GM23338 (cell line): Measurements from ENCODE around the gene SETBP1. TPM values are rescaled to one million over a fixed set of nuclear protein-coding genes. Genes with fewer than 3 reads are reported as not detected.
A peak's percentile ranks its signal among the peaks of the same experiment; 100 is the strongest.

Source experiments
- ATAC-seq: fragments of 200-7000 bp; cut with Tn5 transposase; 3 replicates; pipeline ENCODE4 v1.9.1; 2020
- DNase-seq: peaks from one replicate; pipeline ENCODE4 v3.0.0-alpha.2; 2015; ENCODE audit warnings: low spot score
- H2AFZ ChIP-seq: fragments of 200-600 bp; sonication (generic); 2 replicates; pipeline ENCODE4 v1.8.0; 2016; ENCODE audit warnings: antibody characterized with exemption, mild to moderate bottlenecking, moderate library complexity
- H3F3A ChIP-seq: fragments of 200-600 bp; sonication (generic); replicated peaks from 2 replicates; pipeline ENCODE4 v1.8.0; 2017; ENCODE audit warnings: antibody characterized with exemption, mixed run types, low read depth
- H3K27ac ChIP-seq: fragments of 200-600 bp; sonication (generic); 2 replicates; pipeline ENCODE4 v1.6.1; 2016; ENCODE audit warnings: low read depth
- H3K27me3 ChIP-seq: fragments of 200-600 bp; sonication (generic); 2 replicates; pipeline ENCODE4 v1.8.0; 2016; ENCODE audit warnings: mild to moderate bottlenecking, mixed run types, moderate library complexity; ENCODE audit not compliant: insufficient read depth
- H3K36me3 ChIP-seq: fragments of 200-600 bp; sonication (generic); 2 replicates; pipeline ENCODE4 v1.8.0; 2016; ENCODE audit warnings: mild to moderate bottlenecking; ENCODE audit not compliant: insufficient read depth
- H3K4me1 ChIP-seq: fragments of 200-600 bp; sonication (generic); 2 replicates; pipeline ENCODE4 v1.8.0; 2016; ENCODE audit warnings: mild to moderate bottlenecking, moderate library complexity; ENCODE audit not compliant: insufficient read depth
- H3K4me2 ChIP-seq: fragments of 200-600 bp; sonication (generic); 2 replicates; pipeline ENCODE4 v1.7.1; 2017; ENCODE audit warnings: mixed run types
- H3K4me3 ChIP-seq: fragments of 200-600 bp; sonication (generic); 2 replicates; pipeline ENCODE4 v1.6.1; 2016; ENCODE audit warnings: mixed run types
- H3K79me2 ChIP-seq: fragments of 200-600 bp; sonication (generic); replicated peaks from 2 replicates; pipeline ENCODE4 v1.8.0; 2017; ENCODE audit warnings: mild to moderate bottlenecking; ENCODE audit not compliant: insufficient read depth
- H3K9me2 ChIP-seq: fragments of 200-600 bp; sonication (generic); 2 replicates; pipeline ENCODE4 v1.8.0; 2017; ENCODE audit not compliant: insufficient read depth
- H4K20me1 ChIP-seq: fragments of 200-600 bp; sonication (generic); replicated peaks from 2 replicates; pipeline ENCODE4 v1.8.0; 2017; ENCODE audit warnings: mild to moderate bottlenecking; ENCODE audit not compliant: insufficient read depth
- H3K27ac Mint-ChIP-seq: 2 replicates; pipeline ENCODE4 v1.8.0; 2020; ENCODE audit warnings: inconsistent platforms, mild to moderate bottlenecking, moderate library complexity, mixed read lengths
- H3K27me3 Mint-ChIP-seq: 3 replicates; pipeline ENCODE4 v1.8.0; 2022; ENCODE audit warnings: low read depth, mild to moderate bottlenecking, moderate library complexity, mixed read lengths, inconsistent platforms; ENCODE audit not compliant: insufficient read depth, poor library complexity
- H3K36me3 Mint-ChIP-seq: 3 replicates; pipeline ENCODE4 v1.8.0; 2021; ENCODE audit warnings: low read depth, mild to moderate bottlenecking, inconsistent platforms, moderate library complexity, mixed read lengths
- H3K4me1 Mint-ChIP-seq: 3 replicates; pipeline ENCODE4 v1.8.0; 2020; ENCODE audit warnings: mild to moderate bottlenecking, inconsistent platforms, mixed read lengths
- H3K4me3 Mint-ChIP-seq: 3 replicates; pipeline ENCODE4 v1.8.0; 2021; ENCODE audit warnings: moderate library complexity, mild to moderate bottlenecking, inconsistent platforms, mixed read lengths
- H3K9me3 Mint-ChIP-seq: 3 replicates; pipeline ENCODE4 v1.8.0; 2020; ENCODE audit warnings: moderate library complexity, mild to moderate bottlenecking, inconsistent platforms, mixed read lengths
- CREB1 ChIP-seq: fragments of 250-450 bp; sonication (Bioruptor Pico); IDR thresholded peaks from 2 replicates; pipeline ENCODE4 v1.5.0; 2020; ENCODE audit warnings: low read depth, mild to moderate bottlenecking, moderate library complexity
- EZH2phosphoT487 ChIP-seq: fragments of 200-600 bp; sonication (generic); IDR thresholded peaks from one replicate; pipeline ENCODE4 v1.8.1; 2018; ENCODE audit warnings: antibody characterized with exemption; ENCODE audit not compliant: unreplicated experiment
- JUNB ChIP-seq: IDR thresholded peaks from one replicate; pipeline ENCODE4 v1.6.1; 2016; ENCODE audit warnings: antibody characterized with exemption; ENCODE audit not compliant: unreplicated experiment
- NANOG ChIP-seq: IDR thresholded peaks from 2 replicates; pipeline ENCODE4 v1.6.1; 2016; ENCODE audit warnings: antibody characterized with exemption, borderline replicate concordance
- POLR2AphosphoS5 ChIP-seq: IDR thresholded peaks from 2 replicates; pipeline ENCODE4 v1.6.1; 2016; ENCODE audit warnings: antibody characterized with exemption, low read depth
- ZNF114 ChIP-seq: fragments of 250-450 bp; sonication (Bioruptor Pico); IDR thresholded peaks from 2 replicates; pipeline ENCODE4 v1.5.0; 2020; ENCODE audit warnings: mild to moderate bottlenecking, moderate library complexity
- polyA plus RNA-seq: library from polyadenylated mRNA; unstranded; fragments of >200 nt; fragmentation: Nextera tagmentation; extraction: Ambion mirVana; gene quantifications from 2 replicates; pipeline ENCODE4 v1.2.1, GENCODE V29; 2016
- total RNA-seq: library from RNA; depleted of rRNA; stranded (reverse); fragments of >200 nt; shearing (Covaris generic); gene quantifications from 2 replicates; pipeline ENCODE4 v1.2.3, GENCODE V29; 2014
- TF ChIP-seq, protein P1 (sequence below): fragments of 250-450 bp; sonication (Bioruptor Pico); IDR thresholded peaks from 2 replicates; pipeline ENCODE4 v1.5.0; 2020; ENCODE audit warnings: mild to moderate bottlenecking, moderate library complexity
- TF ChIP-seq, protein P2 (sequence below), 2 experiments: fragments of 200-600 bp in 1 of 2; sonication (generic) in 1 of 2; conservative IDR thresholded peaks; 2 replicates each; pipeline versions ENCODE4 v1.5.1 to v1.6.1; 2016 to 2017; ENCODE audit warnings: antibody characterized with exemption in 2 of 2, low read depth in 2 of 2, mild to moderate bottlenecking in 2 of 2, moderate library complexity in 1 of 2
- TF ChIP-seq, protein P3 (sequence below): IDR thresholded peaks from one replicate; pipeline ENCODE4 v1.6.1; 2018; ENCODE audit warnings: antibody characterized with exemption; ENCODE audit not compliant: unreplicated experiment
- TF ChIP-seq, protein P4 (sequence below): IDR thresholded peaks from 2 replicates; pipeline ENCODE4 v1.6.1; 2016; ENCODE audit warnings: antibody characterized with exemption

The SETBP1 gene
- total and polyA plus RNA-seq, 2 experiments from 2014 or later: 1.6 to 5.5 TPM

DNA sequence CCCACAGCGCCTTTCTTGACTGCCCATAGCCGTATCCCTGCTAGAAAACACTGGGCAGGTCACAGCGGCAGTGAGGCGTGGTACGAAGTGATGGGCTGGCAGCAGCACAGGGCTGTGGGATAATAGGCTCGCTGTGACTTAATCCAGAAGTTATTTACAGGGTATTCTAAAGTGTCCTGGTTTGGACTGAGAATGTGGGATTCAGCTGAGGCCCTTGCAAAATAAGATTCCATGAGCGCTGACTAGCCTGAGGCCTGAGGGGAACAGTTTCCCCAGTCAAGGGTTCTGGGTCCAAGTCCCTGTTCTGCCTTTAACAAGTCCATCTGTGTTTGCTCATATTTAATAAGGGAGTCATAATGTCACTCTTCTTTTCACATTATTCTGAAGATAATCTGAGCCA, 34.6 kb downstream of the SETBP1 start:
- Histone ChIP-seq H3K36me3 (no peaks in the 10 kb centered on the region), H3K27me3 (no peaks in the 10 kb centered on the region), H3K79me2 (no peaks in the 10 kb centered on the region), H2AFZ (no peak overlapping the region), H3K27ac (no peak overlapping the region), H4K20me1 (no peaks in the 10 kb centered on the region), H3F3A (no peaks in the 10 kb centered on the region), H3K4me3 (no peak overlapping the region), H3K4me1 (peaks cover 28% of the 10 kb centered on the region), H3K4me2 (0 out of 2 replicates have a peak overlapping the region, but pooled peaks have one; percentile 58), H3K9me2 (peaks cover 3% of the 10 kb centered on the region; the same call in 1 of the 2 replicates)
- no peak for TF ChIP-seq JUNB
- TF ChIP-seq ZNF114 (CRISPR knock-in tag): no peak
- TF ChIP-seq, protein P1, sequence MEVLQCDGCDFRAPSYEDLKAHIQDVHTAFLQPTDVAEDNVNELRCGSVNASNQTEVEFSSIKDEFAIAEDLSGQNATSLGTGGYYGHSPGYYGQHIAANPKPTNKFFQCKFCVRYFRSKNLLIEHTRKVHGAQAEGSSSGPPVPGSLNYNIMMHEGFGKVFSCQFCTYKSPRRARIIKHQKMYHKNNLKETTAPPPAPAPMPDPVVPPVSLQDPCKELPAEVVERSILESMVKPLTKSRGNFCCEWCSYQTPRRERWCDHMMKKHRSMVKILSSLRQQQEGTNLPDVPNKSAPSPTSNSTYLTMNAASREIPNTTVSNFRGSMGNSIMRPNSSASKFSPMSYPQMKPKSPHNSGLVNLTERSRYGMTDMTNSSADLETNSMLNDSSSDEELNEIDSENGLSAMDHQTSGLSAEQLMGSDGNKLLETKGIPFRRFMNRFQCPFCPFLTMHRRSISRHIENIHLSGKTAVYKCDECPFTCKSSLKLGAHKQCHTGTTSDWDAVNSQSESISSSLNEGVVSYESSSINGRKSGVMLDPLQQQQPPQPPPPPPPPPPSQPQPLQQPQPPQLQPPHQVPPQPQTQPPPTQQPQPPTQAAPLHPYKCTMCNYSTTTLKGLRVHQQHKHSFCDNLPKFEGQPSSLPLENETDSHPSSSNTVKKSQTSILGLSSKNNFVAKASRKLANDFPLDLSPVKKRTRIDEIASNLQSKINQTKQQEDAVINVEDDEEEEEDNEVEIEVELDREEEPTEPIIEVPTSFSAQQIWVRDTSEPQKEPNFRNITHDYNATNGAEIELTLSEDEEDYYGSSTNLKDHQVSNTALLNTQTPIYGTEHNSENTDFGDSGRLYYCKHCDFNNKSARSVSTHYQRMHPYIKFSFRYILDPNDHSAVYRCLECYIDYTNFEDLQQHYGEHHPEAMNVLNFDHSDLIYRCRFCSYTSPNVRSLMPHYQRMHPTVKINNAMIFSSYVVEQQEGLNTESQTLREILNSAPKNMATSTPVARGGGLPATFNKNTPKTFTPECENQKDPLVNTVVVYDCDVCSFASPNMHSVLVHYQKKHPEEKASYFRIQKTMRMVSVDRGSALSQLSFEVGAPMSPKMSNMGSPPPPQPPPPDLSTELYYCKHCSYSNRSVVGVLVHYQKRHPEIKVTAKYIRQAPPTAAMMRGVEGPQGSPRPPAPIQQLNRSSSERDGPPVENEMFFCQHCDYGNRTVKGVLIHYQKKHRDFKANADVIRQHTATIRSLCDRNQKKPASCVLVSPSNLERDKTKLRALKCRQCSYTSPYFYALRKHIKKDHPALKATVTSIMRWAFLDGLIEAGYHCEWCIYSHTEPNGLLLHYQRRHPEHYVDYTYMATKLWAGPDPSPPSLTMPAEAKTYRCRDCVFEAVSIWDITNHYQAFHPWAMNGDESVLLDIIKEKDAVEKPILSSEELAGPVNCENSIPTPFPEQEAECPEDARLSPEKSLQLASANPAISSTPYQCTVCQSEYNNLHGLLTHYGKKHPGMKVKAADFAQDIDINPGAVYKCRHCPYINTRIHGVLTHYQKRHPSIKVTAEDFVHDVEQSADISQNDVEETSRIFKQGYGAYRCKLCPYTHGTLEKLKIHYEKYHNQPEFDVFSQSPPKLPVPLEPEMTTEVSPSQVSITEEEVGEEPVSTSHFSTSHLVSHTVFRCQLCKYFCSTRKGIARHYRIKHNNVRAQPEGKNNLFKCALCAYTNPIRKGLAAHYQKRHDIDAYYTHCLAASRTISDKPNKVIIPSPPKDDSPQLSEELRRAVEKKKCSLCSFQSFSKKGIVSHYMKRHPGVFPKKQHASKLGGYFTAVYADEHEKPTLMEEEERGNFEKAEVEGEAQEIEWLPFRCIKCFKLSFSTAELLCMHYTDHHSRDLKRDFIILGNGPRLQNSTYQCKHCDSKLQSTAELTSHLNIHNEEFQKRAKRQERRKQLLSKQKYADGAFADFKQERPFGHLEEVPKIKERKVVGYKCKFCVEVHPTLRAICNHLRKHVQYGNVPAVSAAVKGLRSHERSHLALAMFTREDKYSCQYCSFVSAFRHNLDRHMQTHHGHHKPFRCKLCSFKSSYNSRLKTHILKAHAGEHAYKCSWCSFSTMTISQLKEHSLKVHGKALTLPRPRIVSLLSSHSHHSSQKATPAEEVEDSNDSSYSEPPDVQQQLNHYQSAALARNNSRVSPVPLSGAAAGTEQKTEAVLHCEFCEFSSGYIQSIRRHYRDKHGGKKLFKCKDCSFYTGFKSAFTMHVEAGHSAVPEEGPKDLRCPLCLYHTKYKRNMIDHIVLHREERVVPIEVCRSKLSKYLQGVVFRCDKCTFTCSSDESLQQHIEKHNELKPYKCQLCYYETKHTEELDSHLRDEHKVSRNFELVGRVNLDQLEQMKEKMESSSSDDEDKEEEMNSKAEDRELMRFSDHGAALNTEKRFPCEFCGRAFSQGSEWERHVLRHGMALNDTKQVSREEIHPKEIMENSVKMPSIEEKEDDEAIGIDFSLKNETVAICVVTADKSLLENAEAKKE (CRISPR knock-in tag): no peak
- TF ChIP-seq, protein P2, sequence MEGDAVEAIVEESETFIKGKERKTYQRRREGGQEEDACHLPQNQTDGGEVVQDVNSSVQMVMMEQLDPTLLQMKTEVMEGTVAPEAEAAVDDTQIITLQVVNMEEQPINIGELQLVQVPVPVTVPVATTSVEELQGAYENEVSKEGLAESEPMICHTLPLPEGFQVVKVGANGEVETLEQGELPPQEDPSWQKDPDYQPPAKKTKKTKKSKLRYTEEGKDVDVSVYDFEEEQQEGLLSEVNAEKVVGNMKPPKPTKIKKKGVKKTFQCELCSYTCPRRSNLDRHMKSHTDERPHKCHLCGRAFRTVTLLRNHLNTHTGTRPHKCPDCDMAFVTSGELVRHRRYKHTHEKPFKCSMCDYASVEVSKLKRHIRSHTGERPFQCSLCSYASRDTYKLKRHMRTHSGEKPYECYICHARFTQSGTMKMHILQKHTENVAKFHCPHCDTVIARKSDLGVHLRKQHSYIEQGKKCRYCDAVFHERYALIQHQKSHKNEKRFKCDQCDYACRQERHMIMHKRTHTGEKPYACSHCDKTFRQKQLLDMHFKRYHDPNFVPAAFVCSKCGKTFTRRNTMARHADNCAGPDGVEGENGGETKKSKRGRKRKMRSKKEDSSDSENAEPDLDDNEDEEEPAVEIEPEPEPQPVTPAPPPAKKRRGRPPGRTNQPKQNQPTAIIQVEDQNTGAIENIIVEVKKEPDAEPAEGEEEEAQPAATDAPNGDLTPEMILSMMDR (conservative IDR thresholded peaks at IDR 0.05; ENCODE audit: low read depth in 2 of 2): no peak
- no peak for TF ChIP-seq NANOG
- TF ChIP-seq, protein P3, sequence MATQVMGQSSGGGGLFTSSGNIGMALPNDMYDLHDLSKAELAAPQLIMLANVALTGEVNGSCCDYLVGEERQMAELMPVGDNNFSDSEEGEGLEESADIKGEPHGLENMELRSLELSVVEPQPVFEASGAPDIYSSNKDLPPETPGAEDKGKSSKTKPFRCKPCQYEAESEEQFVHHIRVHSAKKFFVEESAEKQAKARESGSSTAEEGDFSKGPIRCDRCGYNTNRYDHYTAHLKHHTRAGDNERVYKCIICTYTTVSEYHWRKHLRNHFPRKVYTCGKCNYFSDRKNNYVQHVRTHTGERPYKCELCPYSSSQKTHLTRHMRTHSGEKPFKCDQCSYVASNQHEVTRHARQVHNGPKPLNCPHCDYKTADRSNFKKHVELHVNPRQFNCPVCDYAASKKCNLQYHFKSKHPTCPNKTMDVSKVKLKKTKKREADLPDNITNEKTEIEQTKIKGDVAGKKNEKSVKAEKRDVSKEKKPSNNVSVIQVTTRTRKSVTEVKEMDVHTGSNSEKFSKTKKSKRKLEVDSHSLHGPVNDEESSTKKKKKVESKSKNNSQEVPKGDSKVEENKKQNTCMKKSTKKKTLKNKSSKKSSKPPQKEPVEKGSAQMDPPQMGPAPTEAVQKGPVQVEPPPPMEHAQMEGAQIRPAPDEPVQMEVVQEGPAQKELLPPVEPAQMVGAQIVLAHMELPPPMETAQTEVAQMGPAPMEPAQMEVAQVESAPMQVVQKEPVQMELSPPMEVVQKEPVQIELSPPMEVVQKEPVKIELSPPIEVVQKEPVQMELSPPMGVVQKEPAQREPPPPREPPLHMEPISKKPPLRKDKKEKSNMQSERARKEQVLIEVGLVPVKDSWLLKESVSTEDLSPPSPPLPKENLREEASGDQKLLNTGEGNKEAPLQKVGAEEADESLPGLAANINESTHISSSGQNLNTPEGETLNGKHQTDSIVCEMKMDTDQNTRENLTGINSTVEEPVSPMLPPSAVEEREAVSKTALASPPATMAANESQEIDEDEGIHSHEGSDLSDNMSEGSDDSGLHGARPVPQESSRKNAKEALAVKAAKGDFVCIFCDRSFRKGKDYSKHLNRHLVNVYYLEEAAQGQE: no peak
- TF ChIP-seq EZH2phosphoT487: no peak
- TF ChIP-seq, protein P4, sequence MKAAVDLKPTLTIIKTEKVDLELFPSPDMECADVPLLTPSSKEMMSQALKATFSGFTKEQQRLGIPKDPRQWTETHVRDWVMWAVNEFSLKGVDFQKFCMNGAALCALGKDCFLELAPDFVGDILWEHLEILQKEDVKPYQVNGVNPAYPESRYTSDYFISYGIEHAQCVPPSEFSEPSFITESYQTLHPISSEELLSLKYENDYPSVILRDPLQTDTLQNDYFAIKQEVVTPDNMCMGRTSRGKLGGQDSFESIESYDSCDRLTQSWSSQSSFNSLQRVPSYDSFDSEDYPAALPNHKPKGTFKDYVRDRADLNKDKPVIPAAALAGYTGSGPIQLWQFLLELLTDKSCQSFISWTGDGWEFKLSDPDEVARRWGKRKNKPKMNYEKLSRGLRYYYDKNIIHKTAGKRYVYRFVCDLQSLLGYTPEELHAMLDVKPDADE: no peak
- no peak for TF ChIP-seq CREB1 (CRISPR knock-in tag)
- TF ChIP-seq POLR2AphosphoS5: no peak
- ATAC-seq (peak; percentile 41; the same call in 2 of the 3 replicates), DNase-seq (no peak)
- H3K36me3 Mint-ChIP-seq: peaks cover 14% of the 10 kb centered on the region
- no peak overlapping the region for H3K27ac Mint-ChIP-seq
- H3K4me3 Mint-ChIP-seq: no peak overlapping the region
- peaks cover 33% of the 10 kb centered on the region for H3K4me1 Mint-ChIP-seq
- H3K27me3 Mint-ChIP-seq: peaks cover 4% of the 10 kb centered on the region
- no peaks in the 10 kb centered on the region for H3K9me3 Mint-ChIP-seq
